B cell (primary cell): ENCODE data around the gene GLRX.
"Not testable (repeated sequence)": the region's sequence is repeated elsewhere in the genome, so short reads cannot be mapped to it uniquely, and the experiment has no call there.

ENCODE experiments used
- CTCF ChIP-seq: fragments of 200-600 bp; IDR thresholded peaks from one replicate; pipeline ENCODE4 v1.8.0; 2022; ENCODE audit warnings: antibody characterized with exemption, mild to moderate bottlenecking
- EZH2 ChIP-seq: IDR thresholded peaks from 2 replicates; pipeline ENCODE4 v1.6.1; 2012; ENCODE audit warnings: borderline replicate concordance, low read depth, mild to moderate bottlenecking, moderate library complexity, low read length; ENCODE audit not compliant: insufficient read depth, poor library complexity, severe bottlenecking

- TF ChIP-seq CTCF, EZH2: not testable (repeated sequence)
These were observed 46.8 kb upstream of the GLRX start for GRCh38 chr5:95869173-95869855.
